ENCODE measurements around the gene IKZF2.

DNA sequence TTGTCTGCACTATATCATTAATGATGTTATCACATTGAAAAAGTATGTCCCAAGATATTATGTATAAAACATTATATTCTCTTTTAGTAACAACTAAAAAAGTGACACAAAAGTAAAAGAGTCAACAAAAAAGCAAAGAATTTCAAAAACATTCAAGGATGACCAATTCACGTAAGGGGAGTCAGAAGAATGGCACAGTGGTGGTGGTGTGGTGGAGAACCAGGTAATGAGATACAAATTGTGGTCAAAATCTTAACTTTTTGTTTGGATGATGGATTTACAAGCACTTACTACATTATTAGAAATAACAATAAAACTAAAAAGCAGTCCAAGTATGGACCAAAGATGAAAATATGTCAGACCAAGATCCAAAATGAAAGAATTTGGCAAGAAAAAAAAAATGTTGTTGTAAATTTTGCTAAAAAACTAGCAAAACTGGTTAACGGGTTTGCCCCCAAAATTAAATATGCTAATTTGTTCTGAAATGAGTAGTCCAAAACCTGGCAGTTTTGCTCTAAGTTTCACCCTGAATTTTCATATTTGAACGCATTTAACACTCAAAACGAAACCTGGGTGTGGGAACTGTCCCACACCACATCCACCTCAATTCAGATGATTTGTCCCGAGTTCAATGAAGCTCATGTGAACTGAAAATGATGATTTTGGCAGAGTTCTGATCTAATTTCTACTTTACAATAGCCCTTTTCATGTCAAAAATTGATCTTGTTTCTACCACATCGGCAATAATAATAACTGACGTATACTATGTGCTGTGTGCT lies 135.8 kb downstream of the IKZF2 start:
- TF ChIP-seq, protein P1, sequence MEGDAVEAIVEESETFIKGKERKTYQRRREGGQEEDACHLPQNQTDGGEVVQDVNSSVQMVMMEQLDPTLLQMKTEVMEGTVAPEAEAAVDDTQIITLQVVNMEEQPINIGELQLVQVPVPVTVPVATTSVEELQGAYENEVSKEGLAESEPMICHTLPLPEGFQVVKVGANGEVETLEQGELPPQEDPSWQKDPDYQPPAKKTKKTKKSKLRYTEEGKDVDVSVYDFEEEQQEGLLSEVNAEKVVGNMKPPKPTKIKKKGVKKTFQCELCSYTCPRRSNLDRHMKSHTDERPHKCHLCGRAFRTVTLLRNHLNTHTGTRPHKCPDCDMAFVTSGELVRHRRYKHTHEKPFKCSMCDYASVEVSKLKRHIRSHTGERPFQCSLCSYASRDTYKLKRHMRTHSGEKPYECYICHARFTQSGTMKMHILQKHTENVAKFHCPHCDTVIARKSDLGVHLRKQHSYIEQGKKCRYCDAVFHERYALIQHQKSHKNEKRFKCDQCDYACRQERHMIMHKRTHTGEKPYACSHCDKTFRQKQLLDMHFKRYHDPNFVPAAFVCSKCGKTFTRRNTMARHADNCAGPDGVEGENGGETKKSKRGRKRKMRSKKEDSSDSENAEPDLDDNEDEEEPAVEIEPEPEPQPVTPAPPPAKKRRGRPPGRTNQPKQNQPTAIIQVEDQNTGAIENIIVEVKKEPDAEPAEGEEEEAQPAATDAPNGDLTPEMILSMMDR (conservative IDR thresholded peaks at IDR 0.05; ENCODE audit: low read length) = no peak
- TF ChIP-seq EZH2phosphoT487 (IDR thresholded peaks at IDR 0.05; ENCODE audit: borderline replicate concordance, low read depth, low read length) = no peak

Data from OCI-LY7 (cell line).